HCT116 (cell line): Measurements from ENCODE around the gene LPAR3. TPM values are rescaled to one million over a fixed set of nuclear protein-coding genes. Genes with fewer than 3 reads are reported as not detected.

Experiments
- ATAC-seq: fragments of 200-7000 bp; cut with Tn5 transposase; 2 replicates; pipeline ENCODE4 v1.9.1; 2020; ENCODE audit warnings: mild to moderate bottlenecking, moderate library complexity
- BruUV-seq: library from RNA; stranded (reverse); fragments of 400-500 nt; replicated peaks from 2 replicates; lab custom pipeline; 2021; lab: Mats Ljungman, UMichigan
- CTCF ChIA-PET: fragments of 300-600 bp; sonication (Branson Sonifier 250); formaldehyde crosslinking; loops from one replicate; lab custom pipeline; 2021; ENCODE audit warnings: antibody characterized with exemption; lab: Charles Lee
- POLR2A ChIA-PET: fragments of 300-600, 350-600 bp; sonication (Branson Sonifier 250); formaldehyde crosslinking; loops from one replicate; lab custom pipeline; 2021; ENCODE audit warnings: antibody characterized with exemption; lab: Charles Lee
- RAD21 ChIA-PET, 2 experiments: fragments of 300-600 bp; sonication (Branson Sonifier 250); formaldehyde crosslinking; loops; one replicate each; lab custom pipeline; 2023; ENCODE audit warnings: low total read pairs in 2 of 2; ENCODE audit not compliant: uncharacterized antibody in 2 of 2, unreplicated experiment in 2 of 2, low non-redundant PET in 1 of 2; lab: Charles Lee
- DNase-seq: peaks from one replicate; pipeline ENCODE4 v3.0.0-alpha.2; 2010; ENCODE audit warnings: low read depth, low spot score
- H2AFZ ChIP-seq: fragments of 200-600 bp; shearing (Covaris generic), sonication (generic); 2 replicates; pipeline ENCODE4 v1.6.1; 2017; ENCODE audit warnings: low read depth, mixed run types, mixed read lengths, antibody characterized with exemption, low read length; ENCODE audit not compliant: poor library complexity, severe bottlenecking
- H3K27ac ChIP-seq: 2 replicates; pipeline ENCODE4 v1.5.1; 2012; ENCODE audit warnings: low read depth, low read length
- H3K27me3 ChIP-seq: fragments of 200-600 bp; sonication (generic); 2 replicates; pipeline ENCODE4 v1.6.1; 2016; ENCODE audit warnings: mixed run types, low read length, mixed read lengths; ENCODE audit not compliant: insufficient read depth
- H3K36me3 ChIP-seq, 2 experiments: fragments of 200-500 bp in 1 of 2; fragments of 200-600 bp in 1 of 2; sonication (Bioruptor generic) in 1 of 2; sonication (generic) in 1 of 2; 2 replicates each; pipeline versions ENCODE4 v1.5.1 to v1.6.1; 2014 to 2016; ENCODE audit warnings: low read length in 2 of 2, inconsistent platforms in 1 of 2, mixed read lengths in 1 of 2, mixed run types in 1 of 2; ENCODE audit not compliant: insufficient read depth in 2 of 2, control insufficient read depth in 1 of 2
- H3K4me1 ChIP-seq, 2 experiments: fragments of 200-600 bp in 1 of 2; sonication (generic) in 1 of 2; 2 replicates each; pipeline versions ENCODE4 v1.5.1 to v1.6.1; 2012 to 2017; ENCODE audit warnings: low read length in 2 of 2, inconsistent platforms in 1 of 2, mild to moderate bottlenecking in 1 of 2, mixed read lengths in 1 of 2, mixed run types in 1 of 2, moderate library complexity in 1 of 2; ENCODE audit not compliant: insufficient read depth in 2 of 2, control insufficient read depth in 1 of 2
- H3K4me2 ChIP-seq: fragments of 200-600 bp; sonication (generic); 2 replicates; pipeline ENCODE4 v1.6.1; 2017; ENCODE audit warnings: mixed run types, low read length, mixed read lengths
- H3K4me3 ChIP-seq, 2 experiments: fragments of 200-600 bp in 1 of 2; sonication (generic) in 1 of 2; replicated peaks in 1 of 2; 2 replicates each; pipeline ENCODE4 v1.5.1; 2011 to 2016; ENCODE audit warnings: low read length in 2 of 2, control low read depth in 1 of 2, low read depth in 1 of 2, mild to moderate bottlenecking in 1 of 2, mixed read lengths in 1 of 2, mixed run types in 1 of 2
- H3K79me2 ChIP-seq: fragments of 200-600 bp; sonication (generic); 2 replicates; pipeline ENCODE4 v1.6.1; 2017; ENCODE audit warnings: mild to moderate bottlenecking, mixed run types, low read length, moderate library complexity, mixed read lengths; ENCODE audit not compliant: insufficient read depth
- H3K9ac ChIP-seq: fragments of 200-600 bp; sonication (generic); 2 replicates; pipeline ENCODE4 v1.6.1; 2016; ENCODE audit warnings: low read length, mixed read lengths
- H3K9me2 ChIP-seq: fragments of 200-600 bp; sonication (generic), shearing (Covaris generic); 2 replicates; pipeline ENCODE4 v1.6.1; 2017; ENCODE audit warnings: mixed run types, mild to moderate bottlenecking, moderate library complexity; ENCODE audit not compliant: insufficient read depth
- H3K9me3 ChIP-seq, 2 experiments: fragments of 200-500 bp in 1 of 2; fragments of 200-600 bp in 1 of 2; sonication (Bioruptor generic) in 1 of 2; sonication (generic) in 1 of 2; 2 replicates each; pipeline ENCODE4 v1.6.1; 2014 to 2017; ENCODE audit warnings: low read length in 2 of 2, mixed read lengths in 2 of 2, inconsistent platforms in 1 of 2, low read depth in 1 of 2, mild to moderate bottlenecking in 1 of 2, mixed run types in 1 of 2, moderate library complexity in 1 of 2; ENCODE audit not compliant: control insufficient read depth in 1 of 2, insufficient read depth in 1 of 2
- H4K20me1 ChIP-seq: fragments of 200-600 bp; sonication (generic), shearing (Covaris generic); 2 replicates; pipeline ENCODE4 v1.6.1; 2017; ENCODE audit warnings: mixed run types, mild to moderate bottlenecking, moderate library complexity; ENCODE audit not compliant: insufficient read depth
- CBX3 ChIP-seq: IDR thresholded peaks from 2 replicates; pipeline ENCODE4 v1.6.1; 2012; ENCODE audit warnings: low read depth
- EGR1 ChIP-seq: IDR thresholded peaks from 2 replicates; pipeline ENCODE4 v1.6.1; 2012; ENCODE audit warnings: low read depth
- EZH2 ChIP-seq: fragments of 200-600 bp; sonication (generic); IDR thresholded peaks from 2 replicates; pipeline ENCODE4 v1.6.1; 2017; ENCODE audit warnings: antibody characterized with exemption, mixed run types
- YY1 ChIP-seq: IDR thresholded peaks from 2 replicates; pipeline ENCODE4 v1.6.1; 2011; ENCODE audit warnings: low read length, low read depth, moderate library complexity, mild to moderate bottlenecking; ENCODE audit not compliant: insufficient replicate concordance; ENCODE audit errors: extremely low read depth
- intact Hi-C: fragments of 100-400 bp; cut with micrococcal nuclease; formaldehyde crosslinking; loops from 2 replicates; pipeline ENCODE4 v1.10.0; 2022
- total RNA-seq: library from RNA; stranded (reverse); gene quantifications from one replicate; pipeline ENCODE4 v1.2.1, GENCODE V29; 2021; ENCODE audit not compliant: unreplicated experiment
- TF ChIP-seq, protein P1 (sequence below): IDR thresholded peaks from 2 replicates; pipeline ENCODE4 v1.6.1; 2011; ENCODE audit warnings: mild to moderate bottlenecking, low read length, moderate library complexity; ENCODE audit not compliant: insufficient replicate concordance; ENCODE audit errors: extremely low read depth

LPAR3 gene
- total RNA-seq, 1 experiment from 2014 or later = 27.2 TPM

DNA sequence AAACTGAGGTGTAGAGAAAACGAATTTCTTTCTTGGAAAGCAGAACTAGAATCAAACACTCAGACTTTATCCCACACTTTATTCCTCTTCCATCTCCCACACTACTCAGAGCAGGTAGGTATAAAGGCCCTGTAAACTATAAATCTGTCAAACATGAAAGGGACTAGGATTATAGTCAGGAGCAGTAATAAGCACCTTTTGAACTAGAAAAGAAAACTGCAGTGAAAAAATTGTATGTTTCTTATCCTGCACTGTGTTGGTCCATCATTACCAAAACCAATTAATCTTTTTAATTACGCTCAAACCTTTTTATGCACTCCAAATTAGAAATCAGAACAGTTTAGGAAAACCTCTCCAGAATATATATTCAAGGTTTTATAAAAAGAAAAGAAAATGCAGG lies 47.6 kb downstream of the LPAR3 start:
- H3K27me3 ChIP-seq = no peaks in the 10 kb centered on the region
- ChIA-PET POLR2A (no interaction called here), CTCF (no interaction called here), RAD21 (no interaction called here)
- intact Hi-C loops = no loop called here
- no peak overlapping the region for H3K4me3 ChIP-seq
- DNase-seq (no peak), ATAC-seq (no peak)
- no peaks in the 10 kb centered on the region for H3K9me2 ChIP-seq
- H3K9ac ChIP-seq = no peak overlapping the region
- no peak for TF ChIP-seq EZH2
- TF ChIP-seq EGR1 = no peak
- TF ChIP-seq, protein P1, sequence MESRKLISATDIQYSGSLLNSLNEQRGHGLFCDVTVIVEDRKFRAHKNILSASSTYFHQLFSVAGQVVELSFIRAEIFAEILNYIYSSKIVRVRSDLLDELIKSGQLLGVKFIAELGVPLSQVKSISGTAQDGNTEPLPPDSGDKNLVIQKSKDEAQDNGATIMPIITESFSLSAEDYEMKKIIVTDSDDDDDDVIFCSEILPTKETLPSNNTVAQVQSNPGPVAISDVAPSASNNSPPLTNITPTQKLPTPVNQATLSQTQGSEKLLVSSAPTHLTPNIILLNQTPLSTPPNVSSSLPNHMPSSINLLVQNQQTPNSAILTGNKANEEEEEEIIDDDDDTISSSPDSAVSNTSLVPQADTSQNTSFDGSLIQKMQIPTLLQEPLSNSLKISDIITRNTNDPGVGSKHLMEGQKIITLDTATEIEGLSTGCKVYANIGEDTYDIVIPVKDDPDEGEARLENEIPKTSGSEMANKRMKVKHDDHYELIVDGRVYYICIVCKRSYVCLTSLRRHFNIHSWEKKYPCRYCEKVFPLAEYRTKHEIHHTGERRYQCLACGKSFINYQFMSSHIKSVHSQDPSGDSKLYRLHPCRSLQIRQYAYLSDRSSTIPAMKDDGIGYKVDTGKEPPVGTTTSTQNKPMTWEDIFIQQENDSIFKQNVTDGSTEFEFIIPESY = no peak
- TF ChIP-seq CBX3 = no peak
- no TSS peak for BruUV-seq
- no peak overlapping the region for H3K27ac ChIP-seq
- H3K36me3 ChIP-seq = no peaks in the 10 kb centered on the region
- peaks cover 12% of the 10 kb centered on the region; the same call in 1 of the 2 replicates for H3K79me2 ChIP-seq
- no peaks in the 10 kb centered on the region for H4K20me1 ChIP-seq
- no peak overlapping the region for H3K4me2 ChIP-seq
- peaks cover 13 to 17% of the 10 kb centered on the region in 2 experiments for H3K4me1 ChIP-seq
- H3K9me3 ChIP-seq = no peaks in the 10 kb centered on the region
- H2AFZ ChIP-seq = no peak overlapping the region

DNA sequence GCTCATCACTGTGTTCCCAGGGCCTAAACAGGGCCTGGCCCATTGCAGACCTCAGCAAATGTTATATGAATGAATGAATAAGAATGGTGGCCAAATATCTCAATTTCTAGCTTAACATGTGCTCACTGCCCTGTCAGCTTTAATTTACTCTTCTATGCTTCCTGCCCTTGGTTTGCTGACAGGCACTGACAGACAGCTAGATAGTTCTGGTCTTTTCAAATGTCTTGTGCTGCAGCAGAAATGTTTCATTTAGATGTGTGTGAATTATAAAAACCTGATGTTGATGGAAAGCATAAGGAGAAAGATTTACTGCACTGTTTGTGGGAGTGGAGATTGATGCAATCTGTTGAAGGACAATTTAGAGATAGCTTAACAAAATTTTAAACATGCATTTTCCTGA lies 48.9 kb downstream of the LPAR3 start:
- Histone ChIP-seq H4K20me1 (no peaks in the 10 kb centered on the region), H3K79me2 (peaks cover 12% of the 10 kb centered on the region; the same call in 1 of the 2 replicates), H3K27ac (no peak overlapping the region), H3K36me3 (no peaks in the 10 kb centered on the region), H3K4me3 (no peak overlapping the region), H3K9ac (no peak overlapping the region), H2AFZ (no peak overlapping the region), H3K9me2 (no peaks in the 10 kb centered on the region), H3K27me3 (no peaks in the 10 kb centered on the region), H3K4me1 (peaks cover 13 to 17% of the 10 kb centered on the region in 2 experiments), H3K9me3 (no peaks in the 10 kb centered on the region), H3K4me2 (no peak overlapping the region)
- no TSS peak for BruUV-seq
- ATAC-seq (no peak), DNase-seq (no peak)
- no peak for TF ChIP-seq YY1
- intact Hi-C loops = no loop called here
- RAD21 ChIA-PET = no interaction called here
- POLR2A ChIA-PET = no interaction called here
- CTCF ChIA-PET = interaction anchor here (1.3 kb wide), 1 partner anchor 62 kb away, joined by 3 read pairs; no protein-coding TSS in a partner anchor
